ENCODE measurements around the gene ASIC5.

Gene ASIC5

DNA sequence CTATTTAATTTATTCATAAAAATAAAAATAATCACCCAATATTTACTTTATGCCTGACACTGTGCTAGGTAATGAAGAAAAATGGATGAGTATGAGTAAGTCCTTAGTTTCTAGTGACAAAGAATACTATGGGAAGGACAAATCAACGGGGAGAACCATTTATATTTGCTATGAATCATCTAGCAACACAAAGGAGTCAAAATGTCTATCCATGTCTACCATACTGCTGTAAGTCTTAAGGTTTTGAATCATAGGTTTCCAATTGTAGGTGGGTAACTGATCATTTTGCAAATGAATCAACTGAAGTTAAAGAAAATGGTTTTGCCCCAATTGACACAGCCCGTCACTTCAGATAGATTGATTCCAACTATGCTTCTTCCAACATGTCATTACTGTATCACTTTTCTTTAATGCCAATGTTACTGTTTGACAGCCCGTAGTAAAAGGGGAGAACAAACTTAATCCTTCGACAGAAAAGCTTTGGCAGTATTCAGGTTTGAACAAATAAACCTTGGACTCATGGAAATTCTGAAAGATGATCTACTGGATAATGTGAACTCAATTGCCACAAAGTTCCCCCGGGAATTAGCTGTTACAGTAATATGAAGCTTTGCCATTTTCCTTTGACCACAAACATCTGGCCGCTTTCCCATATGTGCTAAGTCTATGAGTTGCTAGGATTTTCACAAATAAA lies 40.6 kb upstream of the ASIC5 start (continued):
- TF ChIP-seq, protein P1, sequence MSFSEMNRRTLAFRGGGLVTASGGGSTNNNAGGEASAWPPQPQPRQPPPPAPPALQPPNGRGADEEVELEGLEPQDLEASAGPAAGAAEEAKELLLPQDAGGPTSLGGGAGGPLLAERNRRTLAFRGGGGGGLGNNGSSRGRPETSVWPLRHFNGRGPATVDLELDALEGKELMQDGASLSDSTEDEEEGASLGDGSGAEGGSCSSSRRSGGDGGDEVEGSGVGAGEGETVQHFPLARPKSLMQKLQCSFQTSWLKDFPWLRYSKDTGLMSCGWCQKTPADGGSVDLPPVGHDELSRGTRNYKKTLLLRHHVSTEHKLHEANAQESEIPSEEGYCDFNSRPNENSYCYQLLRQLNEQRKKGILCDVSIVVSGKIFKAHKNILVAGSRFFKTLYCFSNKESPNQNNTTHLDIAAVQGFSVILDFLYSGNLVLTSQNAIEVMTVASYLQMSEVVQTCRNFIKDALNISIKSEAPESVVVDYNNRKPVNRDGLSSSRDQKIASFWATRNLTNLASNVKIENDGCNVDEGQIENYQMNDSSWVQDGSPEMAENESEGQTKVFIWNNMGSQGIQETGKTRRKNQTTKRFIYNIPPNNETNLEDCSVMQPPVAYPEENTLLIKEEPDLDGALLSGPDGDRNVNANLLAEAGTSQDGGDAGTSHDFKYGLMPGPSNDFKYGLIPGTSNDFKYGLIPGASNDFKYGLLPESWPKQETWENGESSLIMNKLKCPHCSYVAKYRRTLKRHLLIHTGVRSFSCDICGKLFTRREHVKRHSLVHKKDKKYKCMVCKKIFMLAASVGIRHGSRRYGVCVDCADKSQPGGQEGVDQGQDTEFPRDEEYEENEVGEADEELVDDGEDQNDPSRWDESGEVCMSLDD (tag by site-specific recombination; IDR thresholded peaks at IDR 0.05) = no peak
- TF ChIP-seq KLF10 (tag by site-specific recombination; IDR thresholded peaks at IDR 0.05) (0 out of 2 replicates have a peak, but pooled peaks have one; percentile 33), ZNF239 (tag by site-specific recombination; IDR thresholded peaks at IDR 0.05) (no peak), ZNF16 (tag by site-specific recombination; IDR thresholded peaks at IDR 0.05; ENCODE audit: low read depth) (no peak), ZNF747 (tag by site-specific recombination; IDR thresholded peaks at IDR 0.05) (no peak), ZNF623 (tag by site-specific recombination; IDR thresholded peaks at IDR 0.05) (no peak), GLIS2 (tag by site-specific recombination; IDR thresholded peaks at IDR 0.05) (no peak), ZNF114 (tag by site-specific recombination; IDR thresholded peaks at IDR 0.05) (no peak), BCL11A (tag by site-specific recombination; IDR thresholded peaks at IDR 0.05; ENCODE audit: low read depth) (0 out of 2 replicates have a peak, but pooled peaks have one; percentile 35), ZNF677 (tag by site-specific recombination; IDR thresholded peaks at IDR 0.05) (no peak), ZNF664 (tag by site-specific recombination; IDR thresholded peaks at IDR 0.05) (no peak), ZNF792 (tag by site-specific recombination; IDR thresholded peaks at IDR 0.05) (no peak), ZNF335 (tag by site-specific recombination; conservative IDR thresholded peaks at IDR 0.05) (no peak), ZNF2 (tag by site-specific recombination; IDR thresholded peaks at IDR 0.05) (no peak), ZBTB17 (tag by site-specific recombination; IDR thresholded peaks at IDR 0.05) (peak; percentile 49; the same call in 1 of the 2 replicates), ZNF394 (tag by site-specific recombination; IDR thresholded peaks at IDR 0.05; ENCODE audit: borderline replicate concordance) (peak; percentile 49; the same call in 1 of the 2 replicates), YY2 (tag by site-specific recombination; IDR thresholded peaks at IDR 0.05) (no peak), ZNF133 (tag by site-specific recombination; IDR thresholded peaks at IDR 0.05) (no peak), ZNF530 (tag by site-specific recombination; IDR thresholded peaks at IDR 0.05; ENCODE audit: low read depth) (no peak), ZEB2 (tag by site-specific recombination; IDR thresholded peaks at IDR 0.05) (peak; percentile 47), KLF9 (tag by site-specific recombination; IDR thresholded peaks at IDR 0.05; ENCODE audit: low read depth) (no peak)
- TF ChIP-seq, protein P2, sequence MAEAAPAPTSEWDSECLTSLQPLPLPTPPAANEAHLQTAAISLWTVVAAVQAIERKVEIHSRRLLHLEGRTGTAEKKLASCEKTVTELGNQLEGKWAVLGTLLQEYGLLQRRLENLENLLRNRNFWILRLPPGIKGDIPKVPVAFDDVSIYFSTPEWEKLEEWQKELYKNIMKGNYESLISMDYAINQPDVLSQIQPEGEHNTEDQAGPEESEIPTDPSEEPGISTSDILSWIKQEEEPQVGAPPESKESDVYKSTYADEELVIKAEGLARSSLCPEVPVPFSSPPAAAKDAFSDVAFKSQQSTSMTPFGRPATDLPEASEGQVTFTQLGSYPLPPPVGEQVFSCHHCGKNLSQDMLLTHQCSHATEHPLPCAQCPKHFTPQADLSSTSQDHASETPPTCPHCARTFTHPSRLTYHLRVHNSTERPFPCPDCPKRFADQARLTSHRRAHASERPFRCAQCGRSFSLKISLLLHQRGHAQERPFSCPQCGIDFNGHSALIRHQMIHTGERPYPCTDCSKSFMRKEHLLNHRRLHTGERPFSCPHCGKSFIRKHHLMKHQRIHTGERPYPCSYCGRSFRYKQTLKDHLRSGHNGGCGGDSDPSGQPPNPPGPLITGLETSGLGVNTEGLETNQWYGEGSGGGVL (tag by site-specific recombination; IDR thresholded peaks at IDR 0.05) = no peak
- TF ChIP-seq, protein P3, sequence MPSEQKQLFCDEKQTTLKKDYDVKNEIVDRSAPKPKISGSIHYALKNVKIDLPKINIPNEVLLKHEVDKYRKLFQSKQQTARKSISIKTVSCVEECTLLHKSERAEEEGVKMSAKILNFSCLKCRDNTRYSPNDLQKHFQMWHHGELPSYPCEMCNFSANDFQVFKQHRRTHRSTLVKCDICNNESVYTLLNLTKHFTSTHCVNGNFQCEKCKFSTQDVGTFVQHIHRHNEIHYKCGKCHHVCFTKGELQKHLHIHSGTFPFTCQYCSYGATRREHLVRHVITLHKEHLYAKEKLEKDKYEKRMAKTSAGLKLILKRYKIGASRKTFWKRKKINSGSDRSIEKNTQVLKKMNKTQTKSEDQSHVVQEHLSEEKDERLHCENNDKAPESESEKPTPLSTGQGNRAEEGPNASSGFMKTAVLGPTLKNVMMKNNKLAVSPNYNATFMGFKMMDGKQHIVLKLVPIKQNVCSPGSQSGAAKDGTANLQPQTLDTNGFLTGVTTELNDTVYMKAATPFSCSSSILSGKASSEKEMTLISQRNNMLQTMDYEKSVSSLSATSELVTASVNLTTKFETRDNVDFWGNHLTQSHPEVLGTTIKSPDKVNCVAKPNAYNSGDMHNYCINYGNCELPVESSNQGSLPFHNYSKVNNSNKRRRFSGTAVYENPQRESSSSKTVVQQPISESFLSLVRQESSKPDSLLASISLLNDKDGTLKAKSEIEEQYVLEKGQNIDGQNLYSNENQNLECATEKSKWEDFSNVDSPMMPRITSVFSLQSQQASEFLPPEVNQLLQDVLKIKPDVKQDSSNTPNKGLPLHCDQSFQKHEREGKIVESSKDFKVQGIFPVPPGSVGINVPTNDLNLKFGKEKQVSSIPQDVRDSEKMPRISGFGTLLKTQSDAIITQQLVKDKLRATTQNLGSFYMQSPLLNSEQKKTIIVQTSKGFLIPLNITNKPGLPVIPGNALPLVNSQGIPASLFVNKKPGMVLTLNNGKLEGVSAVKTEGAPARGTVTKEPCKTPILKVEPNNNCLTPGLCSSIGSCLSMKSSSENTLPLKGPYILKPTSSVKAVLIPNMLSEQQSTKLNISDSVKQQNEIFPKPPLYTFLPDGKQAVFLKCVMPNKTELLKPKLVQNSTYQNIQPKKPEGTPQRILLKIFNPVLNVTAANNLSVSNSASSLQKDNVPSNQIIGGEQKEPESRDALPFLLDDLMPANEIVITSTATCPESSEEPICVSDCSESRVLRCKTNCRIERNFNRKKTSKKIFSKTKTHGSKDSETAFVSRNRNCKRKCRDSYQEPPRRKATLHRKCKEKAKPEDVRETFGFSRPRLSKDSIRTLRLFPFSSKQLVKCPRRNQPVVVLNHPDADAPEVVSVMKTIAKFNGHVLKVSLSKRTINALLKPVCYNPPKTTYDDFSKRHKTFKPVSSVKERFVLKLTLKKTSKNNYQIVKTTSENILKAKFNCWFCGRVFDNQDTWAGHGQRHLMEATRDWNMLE (tag by site-specific recombination; conservative IDR thresholded peaks at IDR 0.05; ENCODE audit: low read depth) = no peak
- TF ChIP-seq, protein P4, sequence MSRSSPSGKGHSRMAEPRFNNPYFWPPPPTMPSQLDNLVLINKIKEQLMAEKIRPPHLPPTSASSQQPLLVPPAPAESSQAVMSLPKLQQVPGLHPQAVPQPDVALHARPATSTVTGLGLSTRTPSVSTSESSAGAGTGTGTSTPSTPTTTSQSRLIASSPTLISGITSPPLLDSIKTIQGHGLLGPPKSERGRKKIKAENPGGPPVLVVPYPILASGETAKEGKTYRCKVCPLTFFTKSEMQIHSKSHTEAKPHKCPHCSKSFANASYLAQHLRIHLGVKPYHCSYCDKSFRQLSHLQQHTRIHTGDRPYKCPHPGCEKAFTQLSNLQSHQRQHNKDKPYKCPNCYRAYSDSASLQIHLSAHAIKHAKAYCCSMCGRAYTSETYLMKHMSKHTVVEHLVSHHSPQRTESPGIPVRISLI (tag by site-specific recombination; IDR thresholded peaks at IDR 0.05) = no peak
- TF ChIP-seq, protein P5, sequence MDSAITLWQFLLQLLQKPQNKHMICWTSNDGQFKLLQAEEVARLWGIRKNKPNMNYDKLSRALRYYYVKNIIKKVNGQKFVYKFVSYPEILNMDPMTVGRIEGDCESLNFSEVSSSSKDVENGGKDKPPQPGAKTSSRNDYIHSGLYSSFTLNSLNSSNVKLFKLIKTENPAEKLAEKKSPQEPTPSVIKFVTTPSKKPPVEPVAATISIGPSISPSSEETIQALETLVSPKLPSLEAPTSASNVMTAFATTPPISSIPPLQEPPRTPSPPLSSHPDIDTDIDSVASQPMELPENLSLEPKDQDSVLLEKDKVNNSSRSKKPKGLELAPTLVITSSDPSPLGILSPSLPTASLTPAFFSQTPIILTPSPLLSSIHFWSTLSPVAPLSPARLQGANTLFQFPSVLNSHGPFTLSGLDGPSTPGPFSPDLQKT (IDR thresholded peaks at IDR 0.05; ENCODE audit: borderline replicate concordance, low read depth, low read length) = no peak
- TF ChIP-seq, protein P6, sequence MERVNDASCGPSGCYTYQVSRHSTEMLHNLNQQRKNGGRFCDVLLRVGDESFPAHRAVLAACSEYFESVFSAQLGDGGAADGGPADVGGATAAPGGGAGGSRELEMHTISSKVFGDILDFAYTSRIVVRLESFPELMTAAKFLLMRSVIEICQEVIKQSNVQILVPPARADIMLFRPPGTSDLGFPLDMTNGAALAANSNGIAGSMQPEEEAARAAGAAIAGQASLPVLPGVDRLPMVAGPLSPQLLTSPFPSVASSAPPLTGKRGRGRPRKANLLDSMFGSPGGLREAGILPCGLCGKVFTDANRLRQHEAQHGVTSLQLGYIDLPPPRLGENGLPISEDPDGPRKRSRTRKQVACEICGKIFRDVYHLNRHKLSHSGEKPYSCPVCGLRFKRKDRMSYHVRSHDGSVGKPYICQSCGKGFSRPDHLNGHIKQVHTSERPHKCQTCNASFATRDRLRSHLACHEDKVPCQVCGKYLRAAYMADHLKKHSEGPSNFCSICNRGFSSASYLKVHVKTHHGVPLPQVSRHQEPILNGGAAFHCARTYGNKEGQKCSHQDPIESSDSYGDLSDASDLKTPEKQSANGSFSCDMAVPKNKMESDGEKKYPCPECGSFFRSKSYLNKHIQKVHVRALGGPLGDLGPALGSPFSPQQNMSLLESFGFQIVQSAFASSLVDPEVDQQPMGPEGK (tag by site-specific recombination; IDR thresholded peaks at IDR 0.05) = no peak

All from HEK293 (cell line).